NCI-H510A (cell line): ENCODE data around the gene AS3MT.
"Not testable (repeated sequence)": the region's sequence is repeated elsewhere in the genome, so short reads cannot be mapped to it uniquely, and the experiment has no call there.

Source experiments
- DNase-seq: peaks from one replicate; lab custom pipeline; 2025; lab: John Stamatoyannopoulos, UW

AS3MT gene, protein sequence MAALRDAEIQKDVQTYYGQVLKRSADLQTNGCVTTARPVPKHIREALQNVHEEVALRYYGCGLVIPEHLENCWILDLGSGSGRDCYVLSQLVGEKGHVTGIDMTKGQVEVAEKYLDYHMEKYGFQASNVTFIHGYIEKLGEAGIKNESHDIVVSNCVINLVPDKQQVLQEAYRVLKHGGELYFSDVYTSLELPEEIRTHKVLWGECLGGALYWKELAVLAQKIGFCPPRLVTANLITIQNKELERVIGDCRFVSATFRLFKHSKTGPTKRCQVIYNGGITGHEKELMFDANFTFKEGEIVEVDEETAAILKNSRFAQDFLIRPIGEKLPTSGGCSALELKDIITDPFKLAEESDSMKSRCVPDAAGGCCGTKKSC

DNA sequence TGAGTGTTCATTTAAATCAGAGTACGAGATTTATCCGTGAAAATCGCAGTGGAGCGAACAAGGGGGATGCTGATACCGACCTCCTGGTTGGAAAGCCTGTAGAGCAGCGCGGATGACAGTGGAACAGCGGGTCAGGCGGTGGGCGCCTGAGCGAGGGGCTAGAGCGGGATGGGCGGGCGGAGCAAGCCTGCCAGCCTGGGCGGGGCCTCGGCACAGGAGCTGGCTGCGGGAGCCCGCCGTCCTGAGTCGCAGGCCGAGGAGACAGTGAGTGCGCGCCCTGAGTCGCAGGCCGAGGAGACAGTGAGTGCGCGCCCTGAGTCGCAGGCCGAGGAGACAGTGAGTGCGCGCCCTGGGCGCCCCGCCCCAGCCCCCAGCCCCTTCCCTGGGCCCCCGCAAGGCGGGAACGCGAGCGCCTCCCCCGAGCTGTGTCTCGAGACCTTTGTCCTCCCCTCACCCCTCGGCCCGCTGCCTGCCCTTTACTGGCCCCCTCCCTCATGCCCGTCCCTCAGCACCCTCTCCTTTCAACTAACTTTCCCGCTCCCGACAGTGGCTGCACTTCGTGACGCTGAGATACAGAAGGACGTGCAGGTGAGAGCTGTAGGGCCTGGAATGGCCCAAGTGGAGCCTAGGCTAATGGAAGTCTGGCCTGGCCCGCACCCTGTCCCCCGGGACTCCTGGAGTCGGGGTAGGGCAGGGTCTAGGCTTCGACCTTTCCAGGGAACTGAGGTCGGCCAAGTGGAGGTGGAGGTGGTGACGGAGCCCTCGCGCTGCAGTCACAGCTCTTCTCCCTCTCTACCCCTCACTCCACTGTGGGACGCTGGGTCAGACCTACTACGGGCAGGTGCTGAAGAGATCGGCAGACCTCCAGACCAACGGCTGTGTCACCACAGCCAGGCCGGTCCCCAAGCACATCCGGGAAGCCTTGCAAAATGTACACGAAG, at the start of gene AS3MT:
AS3MT (plus strand) TSS at position 213 of the 941 bp plus-strand sequence; CDS start at position 336, 123 bp downstream.
- DNase-seq, result peak; percentile 46

DNA sequence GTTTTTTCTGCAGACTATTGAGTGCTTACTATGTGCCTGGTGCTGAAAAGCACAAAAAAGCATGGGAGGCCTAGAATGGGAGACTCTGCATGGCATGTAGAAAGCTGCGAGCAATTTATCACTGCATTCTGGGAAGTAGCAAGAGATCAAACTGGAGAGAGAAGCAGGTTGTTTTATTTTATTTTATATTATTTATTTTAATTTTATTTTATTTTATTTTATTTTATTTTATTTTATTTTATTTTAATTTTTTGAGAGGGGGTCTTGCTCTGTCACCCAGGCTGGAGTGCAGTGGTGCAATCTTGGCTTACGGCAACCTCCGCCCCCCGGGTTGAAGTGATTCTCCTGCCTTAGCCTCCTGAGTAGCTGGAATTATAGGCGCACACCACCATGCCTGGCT, 49.3 kb upstream of the AS3MT start:
- not testable (repeated sequence) for DNase-seq

DNA sequence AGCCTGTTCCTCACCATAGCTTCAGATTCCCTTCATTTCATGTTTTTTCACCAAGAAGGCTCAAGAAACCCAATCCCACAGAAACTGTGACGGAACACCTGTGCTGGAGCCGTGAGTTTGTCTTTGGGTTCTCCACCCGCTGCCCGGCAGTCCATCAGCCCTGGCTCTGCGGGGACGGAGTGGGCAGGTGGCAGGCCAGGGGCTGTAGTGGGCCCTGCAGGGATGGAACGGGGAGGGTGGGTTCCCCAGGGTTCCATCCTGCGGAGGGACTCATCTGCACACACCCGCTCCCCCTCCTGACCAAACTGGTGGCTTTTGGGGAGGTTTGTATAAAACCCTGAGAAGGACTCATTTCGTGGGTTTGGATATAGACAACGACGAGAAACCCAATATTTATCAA, 47.0 kb upstream of the AS3MT start:
- DNase-seq, result no peak

DNA sequence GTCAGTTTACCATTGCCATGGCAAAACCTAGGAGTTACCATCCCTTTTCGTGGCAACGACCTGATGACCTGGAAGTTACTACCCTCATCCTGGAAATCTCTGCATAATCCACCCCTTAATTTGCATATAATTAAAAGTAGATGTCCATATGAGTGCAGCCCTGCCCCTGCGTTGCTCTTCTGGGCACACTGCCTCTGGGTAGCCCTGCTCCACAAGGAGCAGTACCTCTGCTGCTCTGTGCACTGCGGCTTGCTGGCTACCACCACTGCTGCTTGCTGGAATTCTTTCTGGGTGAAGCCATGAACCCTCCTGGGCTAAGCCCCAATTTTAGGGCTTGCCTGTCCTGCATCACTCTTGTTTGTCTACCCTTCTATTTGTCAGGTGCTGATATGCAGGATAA, 44.6 kb upstream of the AS3MT start:
- DNase-seq, result no peak

DNA sequence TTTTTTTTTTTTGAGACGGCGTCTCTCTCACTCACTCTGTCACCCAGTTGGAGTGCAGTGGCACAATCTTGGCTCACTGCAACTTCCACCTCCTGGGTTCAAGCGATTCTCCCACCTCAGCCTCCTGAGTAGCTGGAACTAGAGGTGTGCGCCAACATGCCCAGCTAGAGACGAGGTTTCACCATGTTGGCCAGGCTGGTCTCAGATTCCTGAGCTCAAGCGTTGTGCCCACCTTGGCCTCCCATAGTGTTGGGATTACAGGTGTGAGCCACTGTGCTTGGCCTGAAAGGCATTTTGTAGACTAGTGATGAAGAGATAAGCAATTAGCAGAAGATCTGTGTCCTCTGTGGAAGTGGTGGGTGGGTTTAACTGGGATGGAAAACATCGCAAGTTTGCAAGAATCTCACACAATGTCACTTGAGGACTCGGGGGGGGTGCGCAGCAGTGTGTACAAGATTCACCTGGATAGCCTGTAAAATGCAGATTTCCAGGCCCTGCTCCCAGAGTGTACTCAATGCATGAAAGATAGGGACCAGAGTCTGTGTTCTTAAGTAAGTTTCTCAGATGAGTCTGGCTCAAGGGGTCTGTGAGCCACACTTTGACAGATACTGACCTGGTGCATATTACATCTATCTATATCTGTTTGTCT, 43.0 kb upstream of the AS3MT start:
- no peak for DNase-seq

DNA sequence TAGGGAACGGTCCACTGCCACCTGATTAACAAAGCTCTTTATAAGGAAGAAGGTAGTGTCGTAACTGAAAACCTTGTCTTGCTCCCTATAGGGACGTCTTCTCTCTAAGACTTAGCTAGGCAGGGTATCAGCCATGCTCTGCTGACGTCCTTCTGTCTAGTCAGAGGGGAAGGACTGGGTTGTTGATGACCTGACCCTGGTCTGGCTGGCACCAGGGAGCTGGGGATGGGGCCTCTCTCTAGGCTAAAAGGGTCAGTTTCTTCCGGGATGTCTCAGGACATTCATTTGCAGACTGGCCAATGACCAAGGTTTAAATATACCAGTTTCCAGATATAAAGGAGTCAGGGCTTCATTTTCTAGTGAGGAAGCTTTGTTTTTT, 41.7 kb upstream of the AS3MT start:
- no peak for DNase-seq

DNA sequence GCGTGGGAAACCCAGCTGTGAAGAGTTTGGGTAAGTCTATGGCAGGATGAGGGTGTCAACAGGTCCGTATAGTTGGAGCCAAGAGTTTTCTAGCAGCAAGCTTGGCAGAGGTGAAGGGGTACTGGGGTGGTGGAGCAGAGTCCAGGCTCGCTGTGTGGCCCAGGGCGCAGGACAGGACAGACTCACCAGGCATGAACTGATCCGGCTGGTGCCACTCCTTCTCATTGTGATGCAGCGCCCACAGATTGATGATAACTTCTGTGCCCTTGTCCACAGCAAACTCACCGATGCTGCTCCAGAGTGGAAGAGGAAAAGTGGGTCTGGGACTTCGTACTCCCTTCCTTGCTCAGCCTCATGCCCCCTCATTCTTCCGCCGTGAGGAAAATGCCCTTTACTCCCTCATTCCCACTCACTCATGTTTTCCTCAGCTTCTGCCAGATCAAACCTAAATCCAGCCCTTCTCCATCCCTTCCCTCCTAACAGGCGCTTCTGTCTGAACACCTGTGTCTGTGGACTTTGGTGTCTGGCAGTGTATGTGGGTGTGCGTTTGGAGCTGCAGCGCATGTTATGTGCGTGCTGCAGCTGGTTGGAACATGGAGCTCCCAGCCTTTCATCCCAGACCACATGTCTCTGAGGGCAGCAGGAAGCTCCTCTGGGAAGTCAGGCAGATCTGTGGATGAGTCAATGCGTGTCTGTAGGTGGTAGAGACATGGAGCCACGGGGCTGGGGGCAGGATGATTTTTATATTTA, 37.8 kb upstream of the AS3MT start:
- no peak for DNase-seq

DNA sequence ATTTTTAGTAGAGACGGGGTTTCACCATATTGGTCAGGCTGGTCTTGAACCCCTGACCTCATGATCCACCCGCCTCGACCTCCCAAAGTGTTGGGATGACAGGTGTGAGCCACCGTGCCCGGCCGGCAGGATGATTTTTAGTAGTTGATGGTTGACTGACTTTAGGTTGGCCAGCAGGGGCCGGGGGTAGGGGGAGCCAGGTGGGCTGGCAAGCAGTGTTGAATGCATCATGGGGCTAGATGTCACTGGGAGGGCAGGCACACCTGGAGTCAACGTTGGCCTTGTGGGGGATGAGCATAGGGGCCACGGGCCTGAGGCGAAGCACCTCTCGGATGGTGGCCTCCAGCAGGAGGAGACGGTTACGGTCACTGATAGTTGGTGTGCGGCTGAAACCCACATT, 37.0 kb upstream of the AS3MT start:
- DNase-seq, result no peak

DNA sequence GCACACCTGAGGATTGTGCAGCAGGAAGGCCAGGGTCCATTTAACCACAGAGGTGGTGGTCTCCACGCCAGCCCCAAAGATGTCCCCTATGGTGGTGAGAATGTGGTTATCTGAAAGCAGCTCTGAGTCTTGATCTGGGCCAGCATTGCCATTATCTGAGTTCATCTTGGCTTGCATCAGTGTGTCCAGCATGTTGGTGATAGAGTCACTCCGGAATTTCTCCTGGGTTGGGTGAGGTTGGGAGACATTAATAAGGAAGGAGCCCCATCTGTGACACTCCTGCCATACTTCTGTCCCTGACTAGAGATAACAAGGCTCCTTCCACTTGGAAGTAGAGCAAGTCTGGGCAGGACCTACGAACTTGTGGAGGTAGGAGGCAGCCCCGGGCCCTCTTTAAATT, 36.3 kb upstream of the AS3MT start:
- no peak for DNase-seq

DNA sequence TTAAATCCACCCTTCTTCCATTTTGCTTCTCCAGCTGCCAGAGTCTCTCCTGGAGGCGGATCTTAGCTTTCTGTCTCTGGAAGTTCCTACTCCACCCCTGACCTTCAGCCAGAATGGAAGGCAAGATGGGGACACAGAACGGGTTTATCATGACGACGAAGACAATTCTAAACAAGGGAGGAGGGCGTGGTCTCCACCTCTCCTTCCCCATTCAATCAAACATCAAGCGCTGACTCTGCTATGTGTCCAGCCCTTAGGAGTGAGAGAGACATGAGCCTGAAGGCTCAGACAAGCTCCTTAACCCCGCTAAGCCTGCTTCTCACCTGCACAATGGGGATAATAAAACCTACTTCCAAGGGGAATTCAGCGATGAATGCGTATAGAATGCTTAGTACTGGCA, 35.1 kb upstream of the AS3MT start:
- no peak for DNase-seq

DNA sequence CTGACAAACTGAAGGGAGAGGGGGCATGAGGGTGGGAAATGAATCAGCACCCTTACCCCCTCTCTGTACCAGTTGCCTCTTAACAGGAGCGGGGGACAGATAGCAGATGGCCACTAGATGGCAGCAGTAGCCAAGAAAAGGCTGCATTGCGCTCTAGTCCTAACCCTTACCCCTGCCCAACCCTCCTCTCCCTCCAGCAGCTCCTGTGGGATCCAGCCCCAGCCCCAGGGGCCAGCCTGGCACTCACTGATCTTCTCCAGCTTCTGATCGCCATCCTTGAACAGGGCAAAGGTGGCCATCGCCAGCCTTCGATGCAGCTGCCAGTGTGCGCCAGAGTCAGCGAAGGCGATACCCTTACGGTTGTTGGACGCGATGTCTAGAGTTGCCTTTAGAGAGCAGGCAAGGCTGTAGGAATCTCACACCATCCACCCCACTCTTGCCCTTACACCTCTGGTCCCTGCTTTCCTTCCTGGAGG, 34.2 kb upstream of the AS3MT start:
- peak; percentile 28 for DNase-seq

DNA sequence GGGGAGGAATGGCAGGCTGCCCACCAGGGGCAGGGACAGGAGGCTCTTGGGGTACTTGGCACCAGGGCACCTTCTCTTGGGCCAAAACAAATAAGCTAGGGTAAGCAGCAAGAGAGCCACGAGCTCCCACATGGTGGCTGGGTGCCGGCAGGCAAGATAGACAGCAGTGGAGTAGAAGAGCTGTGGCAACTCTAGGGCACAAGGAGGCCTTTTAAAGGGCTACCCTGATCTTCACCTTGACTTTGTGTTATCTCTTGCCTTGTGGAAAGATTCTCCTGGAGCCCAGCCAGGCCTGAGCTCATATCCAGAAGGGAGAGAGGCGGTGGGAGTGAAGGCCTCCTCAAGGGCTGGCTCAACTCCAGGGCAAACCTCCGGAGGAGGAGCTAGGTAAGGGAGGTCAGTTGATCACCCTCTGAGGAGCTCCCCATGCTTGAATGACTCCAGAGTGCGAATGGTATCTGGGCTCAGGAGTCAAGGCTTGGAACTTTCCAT, 32.0 kb upstream of the AS3MT start, which contains the start of gene CYP17A1:
CYP17A1 (minus strand) TSS at position 184 of the 492 bp plus-strand sequence; CDS start at position 132, 52 bp downstream.
- no peak for DNase-seq

DNA sequence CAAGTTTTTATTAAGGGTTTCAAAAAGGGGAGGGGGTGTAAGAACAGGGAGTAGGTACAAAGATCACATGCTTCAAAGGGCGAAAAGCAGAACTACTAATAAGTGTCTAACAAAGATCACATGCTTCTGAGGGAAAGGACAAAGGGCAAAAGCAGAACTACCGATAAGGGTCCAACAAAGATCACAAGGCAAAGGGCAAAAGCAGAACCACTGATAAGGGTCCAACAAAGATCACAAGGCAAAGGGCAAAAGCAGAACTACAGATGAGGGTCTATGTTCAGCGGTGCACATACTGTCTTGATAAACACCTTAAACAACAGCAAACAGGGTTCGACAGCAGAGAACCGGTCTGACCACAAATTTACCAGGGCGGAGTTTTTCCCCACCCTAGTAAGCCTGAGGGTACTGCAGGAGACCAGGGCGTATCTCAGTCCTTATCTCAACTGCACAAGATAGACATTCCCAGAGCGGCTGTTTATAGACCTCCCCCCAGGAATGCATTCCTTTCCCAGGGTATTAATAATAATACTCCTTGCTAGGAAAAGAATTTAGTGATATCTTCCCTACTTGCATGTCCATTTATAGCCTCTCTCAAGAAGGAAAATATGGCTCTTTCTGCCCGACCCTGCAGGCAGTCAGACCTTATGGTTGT, 30.9 kb upstream of the AS3MT start:
- DNase-seq, result not testable (repeated sequence)

DNA sequence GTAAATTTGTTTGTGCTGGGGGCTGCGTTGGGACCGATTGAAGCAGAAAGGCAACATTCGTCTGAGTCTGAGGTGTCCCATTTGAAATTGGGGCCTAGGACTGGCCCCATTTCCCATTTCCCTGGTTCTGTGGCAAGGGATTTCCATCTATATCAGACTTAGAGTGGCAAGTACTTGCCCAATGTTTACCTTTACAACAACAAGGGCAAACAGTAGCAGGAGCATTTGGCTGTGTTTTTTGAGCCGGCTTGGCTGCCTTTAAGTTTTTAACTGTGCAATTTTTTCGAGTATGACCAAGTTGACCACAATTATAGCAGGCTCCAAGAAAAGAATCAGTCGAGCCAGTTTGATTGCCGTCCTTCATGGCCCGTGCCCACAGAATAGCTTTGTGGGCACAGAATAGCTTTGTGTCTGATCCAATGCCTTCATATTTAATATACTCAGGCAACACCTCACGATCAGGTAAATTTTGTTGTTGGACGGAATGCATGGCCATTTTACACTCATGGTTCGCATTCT, 27.4 kb upstream of the AS3MT start:
- no peak for DNase-seq

DNA sequence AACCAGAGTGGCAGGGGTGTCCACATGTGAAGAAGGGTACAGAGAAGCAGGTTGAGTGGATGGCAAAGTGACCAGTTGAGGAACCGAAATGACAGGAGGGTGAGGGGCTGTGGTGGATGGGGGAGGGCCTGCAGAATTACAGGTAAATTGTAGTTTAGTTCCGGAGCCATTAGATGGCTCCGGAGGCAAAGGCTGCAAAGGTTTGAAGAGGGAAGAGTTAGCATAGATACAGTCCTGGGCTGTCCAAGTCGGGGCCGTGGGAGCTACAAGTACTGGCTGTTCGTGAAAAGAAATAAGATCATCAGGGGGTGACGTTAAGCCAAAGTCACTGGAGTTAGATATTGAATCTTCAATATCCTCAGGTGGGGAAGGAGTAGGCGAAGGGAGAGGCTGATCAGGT, 26.1 kb upstream of the AS3MT start:
- DNase-seq, result not testable (repeated sequence)

DNA sequence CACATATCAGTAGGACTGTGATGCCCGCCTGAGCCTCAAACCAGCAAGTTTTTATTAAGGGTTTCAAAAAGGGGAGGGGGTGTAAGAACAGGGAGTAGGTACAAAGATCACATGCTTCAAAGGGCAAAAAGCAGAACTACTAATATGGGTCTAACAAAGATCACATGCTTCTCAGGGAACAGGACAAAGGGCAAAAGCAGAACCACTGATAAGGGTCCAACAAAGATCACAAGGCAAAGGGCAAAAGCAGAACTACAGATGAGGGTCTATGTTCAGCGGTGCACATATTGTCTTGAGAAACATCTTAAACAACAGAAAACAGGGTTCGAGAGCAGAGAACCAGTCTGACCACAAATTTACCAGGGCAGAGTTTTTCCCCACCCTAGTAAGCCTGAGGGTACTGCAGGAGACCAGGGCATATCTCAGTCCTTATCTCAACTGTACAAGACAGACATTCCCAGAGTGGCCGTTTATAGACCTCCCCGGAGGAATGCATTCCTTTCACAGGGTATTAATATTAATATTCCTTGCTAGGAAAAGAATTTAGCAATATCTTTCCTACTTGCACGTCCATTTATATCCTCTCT, 25.0 kb upstream of the AS3MT start:
- DNase-seq, result not testable (repeated sequence)

DNA sequence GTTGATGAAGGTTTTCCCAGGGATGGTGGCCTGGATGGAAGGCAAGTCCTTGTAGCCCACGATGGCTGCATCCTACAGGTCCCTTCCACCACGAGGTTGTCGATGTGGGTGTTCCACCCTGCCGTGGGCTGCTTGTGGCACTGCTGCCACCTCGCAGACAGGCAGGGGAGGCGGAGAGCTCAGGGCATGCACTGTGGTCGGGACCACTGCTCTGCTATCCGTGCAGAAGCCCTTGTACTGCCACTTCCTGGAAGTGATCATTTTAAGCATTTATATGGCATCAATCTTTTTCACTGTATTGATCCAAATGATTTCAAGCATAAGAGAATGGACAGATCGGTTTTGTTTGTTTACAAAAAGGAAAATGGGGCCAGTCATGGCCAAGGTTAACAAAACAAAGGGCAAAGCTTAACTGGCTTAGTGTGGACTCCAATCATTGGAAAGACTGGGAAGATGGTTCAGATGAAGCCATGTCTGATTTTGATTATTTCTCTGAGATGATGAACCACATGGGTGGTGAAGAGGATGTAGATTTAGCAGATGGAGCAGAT, 23.8 kb upstream of the AS3MT start:
- DNase-seq, result no peak

DNA sequence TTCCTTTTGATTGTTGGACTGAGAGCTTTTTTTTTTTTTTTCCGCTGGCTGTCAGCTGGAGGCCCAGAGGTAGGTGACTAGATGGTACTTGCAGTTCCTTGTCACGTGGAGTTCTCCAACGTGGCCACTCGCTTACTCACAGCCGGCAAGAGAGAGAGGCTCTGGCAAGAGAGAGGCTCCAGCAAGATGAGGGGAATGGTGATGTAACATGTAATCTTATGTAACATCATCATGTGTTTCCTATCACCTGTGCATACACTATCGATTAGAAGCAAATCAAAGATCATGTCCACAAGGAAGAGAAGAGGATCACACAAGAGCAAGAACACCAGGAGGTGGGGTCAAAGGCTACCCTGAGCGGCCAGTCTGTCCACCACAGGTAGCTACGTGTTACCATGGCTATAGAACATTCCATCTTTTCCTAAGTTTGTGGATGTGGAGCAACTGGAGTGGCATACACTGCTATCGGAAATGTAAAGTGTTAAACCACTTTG, 19.2 kb upstream of the AS3MT start:
- no peak for DNase-seq

DNA sequence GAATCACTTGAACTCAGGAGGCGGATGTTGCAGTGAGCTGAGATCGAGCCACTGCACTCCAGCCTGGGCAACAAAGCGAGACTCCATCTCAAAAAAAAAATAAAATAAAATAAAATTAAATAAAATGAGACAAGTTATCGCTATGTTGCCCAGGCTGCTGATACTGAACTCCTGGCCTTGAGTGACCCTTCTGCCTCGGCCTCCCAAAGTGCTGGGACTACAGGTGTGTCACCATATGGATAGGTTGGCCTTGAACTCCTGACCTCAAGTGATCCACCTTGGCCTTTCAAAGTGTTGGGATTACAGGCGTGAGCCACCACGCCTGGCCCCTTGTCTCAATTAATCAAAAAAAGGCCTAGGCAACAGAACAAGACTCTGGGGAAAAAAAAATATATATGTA, 16.0 kb upstream of the AS3MT start:
- DNase-seq, result not testable (repeated sequence)
